Astrocyte of the spinal cord (primary cell): Measurements from ENCODE around the gene FNDC3B.

Experiments used
- DNase-seq: peaks from one replicate; pipeline ENCODE4 v3.0.0; 2011; ENCODE audit warnings: low read depth, low spot score
- H3K4me3 ChIP-seq: 2 replicates; pipeline ENCODE4 v1.5.1; 2011; ENCODE audit warnings: low read depth, mild to moderate bottlenecking, low read length, moderate library complexity
- in situ Hi-C: cut with HindIII; loops from 2 replicates; pipeline ENCODE4 v1.10.0; 2017; ENCODE audit warnings: low sequenced_read_pairs
- TF ChIP-seq, protein P1 (sequence below): IDR thresholded peaks from 2 replicates; pipeline ENCODE4 v1.5.1; 2012; ENCODE audit warnings: low read depth, mild to moderate bottlenecking, low read length, inconsistent platforms

The FNDC3B gene

DNA sequence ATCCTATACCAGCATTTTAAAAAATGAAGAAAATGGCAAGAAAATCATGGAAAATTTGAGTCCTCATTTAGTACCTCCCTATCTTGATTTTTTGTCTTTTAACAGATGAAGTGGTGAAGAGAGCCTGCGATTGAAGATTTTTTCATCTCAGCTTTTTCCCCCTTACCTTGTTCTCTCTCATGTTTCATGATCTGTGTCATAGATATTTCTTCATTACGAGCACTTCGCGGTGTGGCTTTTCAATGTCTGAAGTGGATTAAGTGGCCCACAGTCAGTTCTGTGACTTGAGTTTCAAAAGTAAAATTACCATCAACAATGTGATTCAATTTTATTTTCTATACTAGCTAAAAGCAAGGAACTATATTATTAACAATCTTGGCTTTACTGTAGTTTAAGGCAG, 147.2 kb downstream of the FNDC3B start:
- H3K4me3 ChIP-seq, result no peak overlapping the region
- DNase-seq, result no peak
- in situ Hi-C loops, result no loop called here
- TF ChIP-seq, protein P1, sequence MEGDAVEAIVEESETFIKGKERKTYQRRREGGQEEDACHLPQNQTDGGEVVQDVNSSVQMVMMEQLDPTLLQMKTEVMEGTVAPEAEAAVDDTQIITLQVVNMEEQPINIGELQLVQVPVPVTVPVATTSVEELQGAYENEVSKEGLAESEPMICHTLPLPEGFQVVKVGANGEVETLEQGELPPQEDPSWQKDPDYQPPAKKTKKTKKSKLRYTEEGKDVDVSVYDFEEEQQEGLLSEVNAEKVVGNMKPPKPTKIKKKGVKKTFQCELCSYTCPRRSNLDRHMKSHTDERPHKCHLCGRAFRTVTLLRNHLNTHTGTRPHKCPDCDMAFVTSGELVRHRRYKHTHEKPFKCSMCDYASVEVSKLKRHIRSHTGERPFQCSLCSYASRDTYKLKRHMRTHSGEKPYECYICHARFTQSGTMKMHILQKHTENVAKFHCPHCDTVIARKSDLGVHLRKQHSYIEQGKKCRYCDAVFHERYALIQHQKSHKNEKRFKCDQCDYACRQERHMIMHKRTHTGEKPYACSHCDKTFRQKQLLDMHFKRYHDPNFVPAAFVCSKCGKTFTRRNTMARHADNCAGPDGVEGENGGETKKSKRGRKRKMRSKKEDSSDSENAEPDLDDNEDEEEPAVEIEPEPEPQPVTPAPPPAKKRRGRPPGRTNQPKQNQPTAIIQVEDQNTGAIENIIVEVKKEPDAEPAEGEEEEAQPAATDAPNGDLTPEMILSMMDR, result no peak

DNA sequence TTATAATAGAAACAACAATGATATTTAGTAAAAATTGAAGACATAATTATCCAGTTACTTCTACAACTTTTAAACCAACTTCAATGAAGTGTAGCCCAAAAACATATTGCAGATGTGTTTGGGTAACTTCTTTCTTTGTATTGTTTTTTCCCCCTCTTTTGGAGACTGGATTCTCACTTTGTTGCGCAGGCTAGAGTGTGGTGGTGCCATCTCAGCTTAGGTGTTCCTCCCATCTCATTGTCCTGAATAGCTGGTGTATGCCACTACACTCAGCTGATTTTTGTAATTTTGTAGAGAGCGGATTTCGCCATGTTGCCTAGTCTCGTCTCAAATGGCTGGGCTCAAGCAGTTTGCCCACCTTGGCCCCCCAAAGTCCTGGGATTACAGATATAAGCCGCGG, 148.1 kb downstream of the FNDC3B start:
- no peak for DNase-seq
- in situ Hi-C loops, result no loop called here
- H3K4me3 ChIP-seq, result no peak overlapping the region
- TF ChIP-seq, protein P1, result no peak

DNA sequence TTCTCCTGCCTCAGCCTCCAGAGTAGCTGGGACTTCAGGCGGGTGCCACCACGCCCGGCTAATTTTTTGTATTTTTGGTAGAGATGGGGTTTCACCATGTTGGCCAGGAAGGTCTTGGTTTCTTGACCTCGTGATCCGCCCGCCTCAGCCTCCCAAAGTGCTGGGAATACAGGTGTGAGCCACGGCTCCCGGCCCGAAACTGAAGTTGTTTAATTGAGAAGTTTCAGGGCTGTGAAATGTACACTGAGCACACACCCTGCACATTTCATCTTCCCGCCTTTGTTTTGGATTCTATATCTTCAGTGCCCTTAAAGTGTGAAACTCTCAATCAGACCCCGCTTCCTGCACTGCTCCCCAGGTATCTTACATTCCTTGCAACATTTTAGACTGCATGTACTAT, 149.1 kb downstream of the FNDC3B start:
- DNase-seq, result no peak
- TF ChIP-seq, protein P1, result no peak
- in situ Hi-C loops, result no loop called here
- H3K4me3 ChIP-seq, result no peak overlapping the region

DNA sequence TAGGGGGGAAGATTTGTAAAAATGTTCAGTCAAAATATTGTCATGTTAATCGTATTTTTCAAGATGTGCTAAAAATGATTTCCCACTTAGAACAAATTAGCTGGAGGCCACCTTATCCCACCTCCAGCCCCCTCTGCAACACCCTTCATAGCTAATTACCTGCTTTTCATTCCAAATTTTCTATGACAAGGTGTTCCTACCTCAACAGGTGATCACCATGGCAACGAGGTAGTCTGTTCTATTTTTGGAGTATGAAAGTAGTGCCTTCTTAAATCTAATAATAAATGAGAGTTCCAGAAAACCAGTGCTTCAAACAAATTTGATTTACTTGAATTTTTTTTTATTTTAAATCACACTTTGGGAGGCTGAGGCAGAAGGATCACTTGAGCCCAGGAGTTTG, 149.8 kb downstream of the FNDC3B start:
- in situ Hi-C loops, result no loop called here

DNA sequence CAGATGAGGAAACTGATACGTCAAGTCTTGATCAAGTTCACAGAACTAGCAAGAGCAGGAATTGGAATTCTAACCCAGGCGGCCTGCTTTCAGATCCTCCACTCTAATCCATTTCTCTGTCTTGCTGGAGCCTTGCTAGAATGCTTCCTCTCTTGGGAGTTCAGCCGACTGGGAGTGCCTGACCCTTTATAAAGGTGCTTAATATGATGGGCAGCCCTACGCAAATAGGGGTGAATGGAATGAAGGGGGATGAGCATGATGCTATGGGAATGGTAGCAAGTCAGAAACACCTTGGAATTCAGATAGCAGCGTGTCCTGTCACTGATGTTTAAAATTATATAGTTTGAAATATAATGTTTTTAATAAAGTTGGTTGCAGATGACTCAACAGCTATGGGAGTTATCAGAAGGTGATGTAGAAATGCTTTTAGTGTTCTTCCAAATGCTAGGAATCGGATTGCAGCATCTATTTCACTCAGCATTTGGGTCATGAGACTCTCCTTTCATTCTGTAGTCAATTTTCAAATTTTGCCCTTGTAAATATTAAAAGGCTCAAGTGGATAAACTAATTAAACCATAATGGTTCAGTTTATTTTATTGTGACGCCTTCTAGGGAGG, 150.7 kb downstream of the FNDC3B start:
- DNase-seq, result no peak
- in situ Hi-C loops, result no loop called here
- TF ChIP-seq, protein P1, result no peak
- no peak overlapping the region for H3K4me3 ChIP-seq

More for the DNA sequence above, 149.8 kb downstream of the FNDC3B start:
- no peak overlapping the region for H3K4me3 ChIP-seq
- TF ChIP-seq, protein P1, result no peak
- DNase-seq, result no peak

DNA sequence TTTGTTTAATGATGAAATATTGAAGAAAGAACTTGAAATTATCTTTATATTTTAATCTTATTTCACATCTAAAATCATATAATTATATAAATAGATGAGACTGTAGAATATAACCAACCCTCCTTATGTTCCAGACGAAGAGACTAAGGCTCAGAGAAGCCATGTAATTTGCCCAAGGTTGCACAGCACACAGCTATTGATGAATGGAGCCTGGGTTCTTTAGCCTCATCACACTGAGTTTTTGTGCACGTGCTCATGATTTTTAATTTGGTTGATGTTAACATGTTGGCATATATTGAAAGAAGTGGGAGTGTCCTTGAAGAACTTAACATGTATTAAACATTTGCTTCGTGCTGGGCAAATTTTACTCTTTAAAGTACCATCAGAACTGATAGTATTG, 151.6 kb downstream of the FNDC3B start:
- no peak overlapping the region for H3K4me3 ChIP-seq
- DNase-seq, result no peak
- in situ Hi-C loops, result no loop called here
- TF ChIP-seq, protein P1, result no peak
